ENCODE results near the gene CREG1. TPM values are rescaled to one million over a fixed set of nuclear protein-coding genes. Genes with fewer than 3 reads are reported as not detected.

CREG1 gene
- total RNA-seq, 1 donor = 150 TPM

DNA sequence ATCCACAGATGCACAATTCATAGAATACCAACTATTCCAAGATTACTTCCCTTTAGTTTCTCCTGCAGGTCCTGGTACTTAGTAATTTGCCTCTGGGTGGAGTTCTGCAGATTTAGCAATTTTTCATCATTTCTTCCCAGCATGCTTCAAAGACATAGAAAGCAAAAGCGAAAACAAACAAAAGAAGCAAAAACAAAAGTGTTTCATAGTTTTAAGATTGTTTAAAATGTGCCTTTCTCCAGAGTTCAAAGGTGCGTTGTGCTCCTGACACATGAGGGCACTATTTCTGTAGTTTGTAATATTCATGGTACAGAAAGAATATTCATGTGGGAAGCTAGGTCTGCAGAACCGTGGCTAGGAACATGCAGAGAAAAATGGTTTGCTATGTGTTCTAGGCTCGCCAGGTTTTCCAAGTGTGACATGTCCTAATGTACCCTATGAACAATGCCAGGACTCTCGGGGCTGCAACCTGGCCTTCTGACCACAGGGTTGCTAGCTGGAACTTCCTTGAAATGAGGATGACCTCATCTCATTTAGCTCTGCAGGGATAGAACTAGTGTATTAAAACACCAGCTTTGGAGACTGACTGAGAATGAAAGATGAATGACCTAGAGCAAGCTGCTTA, 46.5 kb upstream of the CREG1 start:
- no peak overlapping the region for H3K27ac ChIP-seq (ENCODE audit: low read depth, low read length)
- TF ChIP-seq, protein P1, sequence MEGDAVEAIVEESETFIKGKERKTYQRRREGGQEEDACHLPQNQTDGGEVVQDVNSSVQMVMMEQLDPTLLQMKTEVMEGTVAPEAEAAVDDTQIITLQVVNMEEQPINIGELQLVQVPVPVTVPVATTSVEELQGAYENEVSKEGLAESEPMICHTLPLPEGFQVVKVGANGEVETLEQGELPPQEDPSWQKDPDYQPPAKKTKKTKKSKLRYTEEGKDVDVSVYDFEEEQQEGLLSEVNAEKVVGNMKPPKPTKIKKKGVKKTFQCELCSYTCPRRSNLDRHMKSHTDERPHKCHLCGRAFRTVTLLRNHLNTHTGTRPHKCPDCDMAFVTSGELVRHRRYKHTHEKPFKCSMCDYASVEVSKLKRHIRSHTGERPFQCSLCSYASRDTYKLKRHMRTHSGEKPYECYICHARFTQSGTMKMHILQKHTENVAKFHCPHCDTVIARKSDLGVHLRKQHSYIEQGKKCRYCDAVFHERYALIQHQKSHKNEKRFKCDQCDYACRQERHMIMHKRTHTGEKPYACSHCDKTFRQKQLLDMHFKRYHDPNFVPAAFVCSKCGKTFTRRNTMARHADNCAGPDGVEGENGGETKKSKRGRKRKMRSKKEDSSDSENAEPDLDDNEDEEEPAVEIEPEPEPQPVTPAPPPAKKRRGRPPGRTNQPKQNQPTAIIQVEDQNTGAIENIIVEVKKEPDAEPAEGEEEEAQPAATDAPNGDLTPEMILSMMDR (IDR thresholded peaks at IDR 0.05; ENCODE audit: extremely low read depth, low read depth, low read length) = peak; percentile 62
- peak overlapping the region; percentile 64 for H3K4me2 ChIP-seq (ENCODE audit: insufficient read depth, low read length)
- peak; percentile 73 for DNase-seq (ENCODE audit: insufficient read length, low spot score, missing footprints)
- H3K36me3 ChIP-seq (ENCODE audit: insufficient read depth, low read length) = no peaks in the 10 kb centered on the region
- H3K79me2 ChIP-seq (ENCODE audit: insufficient read depth, low read length) = no peaks in the 10 kb centered on the region
- no peak overlapping the region for H3K4me3 ChIP-seq (ENCODE audit: insufficient read depth, low read length)
- no peaks in the 10 kb centered on the region for H4K20me1 ChIP-seq (ENCODE audit: insufficient read depth, low read length)
- H3K9me3 ChIP-seq (ENCODE audit: low read depth, low read length) = no peaks in the 10 kb centered on the region
- H3K4me1 ChIP-seq (ENCODE audit: insufficient read depth, low read length) = peaks cover 5% of the 10 kb centered on the region
- peaks cover 8% of the 10 kb centered on the region for H3K27me3 ChIP-seq (ENCODE audit: insufficient read depth, low read length)
- no peak overlapping the region for H2AFZ ChIP-seq (ENCODE audit: low read length)

- Histone ChIP-seq H3K79me2 (ENCODE audit: insufficient read depth, low read length) (no peaks in the 10 kb centered on the region), H3K4me1 (ENCODE audit: insufficient read depth, low read length) (no peaks in the 10 kb centered on the region), H3K36me3 (ENCODE audit: insufficient read depth, low read length) (no peaks in the 10 kb centered on the region), H4K20me1 (ENCODE audit: insufficient read depth, low read length) (no peaks in the 10 kb centered on the region), H3K27me3 (ENCODE audit: insufficient read depth, low read length) (peaks cover 8% of the 10 kb centered on the region), H3K27ac (ENCODE audit: low read depth, low read length) (no peak overlapping the region), H3K4me3 (ENCODE audit: insufficient read depth, low read length) (no peak overlapping the region), H3K9me3 (ENCODE audit: low read depth, low read length) (no peaks in the 10 kb centered on the region), H3K4me2 (ENCODE audit: insufficient read depth, low read length) (no peak overlapping the region), H2AFZ (ENCODE audit: low read length) (no peak overlapping the region)
- TF ChIP-seq, protein P1 (IDR thresholded peaks at IDR 0.05; ENCODE audit: extremely low read depth, low read depth, low read length) = no peak
- DNase-seq (ENCODE audit: insufficient read length, low spot score, missing footprints) = no peak
Observed at GRCh38 chr1:167594822-167595221, 41.3 kb upstream of the CREG1 start.

DNA sequence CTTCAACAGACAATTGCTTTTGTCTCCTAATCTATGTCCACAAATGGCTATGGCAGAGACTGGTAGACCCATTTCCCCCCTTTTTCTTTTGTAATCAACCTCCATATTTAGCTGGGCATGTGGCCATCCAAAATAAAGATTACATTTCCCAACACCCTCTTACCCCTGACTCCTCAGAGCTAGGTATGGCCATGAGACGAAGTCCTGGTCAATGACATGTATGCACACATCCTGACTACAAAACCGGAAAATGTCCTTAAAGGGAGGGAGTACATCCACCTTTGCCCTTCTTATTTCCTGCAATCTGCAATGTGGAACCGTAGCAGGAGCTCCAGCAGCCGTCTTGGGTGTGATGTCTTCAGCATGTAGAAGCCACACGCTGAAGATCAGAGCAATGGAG, 40.3 kb upstream of the CREG1 start:
- no peaks in the 10 kb centered on the region for H3K79me2 ChIP-seq (ENCODE audit: insufficient read depth, low read length)
- no peaks in the 10 kb centered on the region for H4K20me1 ChIP-seq (ENCODE audit: insufficient read depth, low read length)
- no peaks in the 10 kb centered on the region for H3K9me3 ChIP-seq (ENCODE audit: low read depth, low read length)
- TF ChIP-seq, protein P1 (IDR thresholded peaks at IDR 0.05; ENCODE audit: extremely low read depth, low read depth, low read length) = no peak
- no peaks in the 10 kb centered on the region for H3K36me3 ChIP-seq (ENCODE audit: insufficient read depth, low read length)
- H2AFZ ChIP-seq (ENCODE audit: low read length) = no peak overlapping the region
- H3K4me3 ChIP-seq (ENCODE audit: insufficient read depth, low read length) = no peak overlapping the region
- peaks cover 8% of the 10 kb centered on the region for H3K27me3 ChIP-seq (ENCODE audit: insufficient read depth, low read length)
- no peak overlapping the region for H3K4me2 ChIP-seq (ENCODE audit: insufficient read depth, low read length)
- DNase-seq (ENCODE audit: insufficient read length, low spot score, missing footprints) = no peak
- H3K27ac ChIP-seq (ENCODE audit: low read depth, low read length) = no peak overlapping the region
- no peaks in the 10 kb centered on the region for H3K4me1 ChIP-seq (ENCODE audit: insufficient read depth, low read length)

DNA sequence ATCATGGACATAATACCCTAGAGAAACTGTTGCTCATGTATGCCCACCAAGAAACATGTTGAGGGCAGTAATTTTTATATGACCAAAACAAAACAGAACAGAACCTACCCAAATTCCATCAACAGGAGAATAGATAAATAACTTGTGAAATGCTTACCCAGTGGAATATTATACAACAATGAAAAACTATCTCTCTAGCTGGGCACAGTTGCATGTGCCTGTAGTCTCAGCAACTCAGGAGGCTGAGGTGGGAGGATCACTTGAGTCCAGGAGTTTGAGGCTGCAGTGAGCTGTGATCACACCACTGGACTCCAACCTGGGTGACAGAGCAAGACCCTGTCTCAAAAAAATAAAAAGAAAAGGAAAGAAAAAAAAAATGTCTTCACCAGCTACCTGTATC, 38.9 kb upstream of the CREG1 start:
- no peaks in the 10 kb centered on the region for H3K36me3 ChIP-seq (ENCODE audit: insufficient read depth, low read length)
- peaks cover 8% of the 10 kb centered on the region for H3K27me3 ChIP-seq (ENCODE audit: insufficient read depth, low read length)
- H4K20me1 ChIP-seq (ENCODE audit: insufficient read depth, low read length) = no peaks in the 10 kb centered on the region

More for the DNA sequence above, 38.9 kb upstream of the CREG1 start:
- Histone ChIP-seq H3K27ac (ENCODE audit: low read depth, low read length) (no peak overlapping the region), H3K79me2 (ENCODE audit: insufficient read depth, low read length) (no peaks in the 10 kb centered on the region), H3K4me2 (ENCODE audit: insufficient read depth, low read length) (no peak overlapping the region), H3K4me3 (ENCODE audit: insufficient read depth, low read length) (no peak overlapping the region), H3K9me3 (ENCODE audit: low read depth, low read length) (no peaks in the 10 kb centered on the region), H3K4me1 (ENCODE audit: insufficient read depth, low read length) (no peaks in the 10 kb centered on the region), H2AFZ (ENCODE audit: low read length) (no peak overlapping the region)
- TF ChIP-seq, protein P1 (IDR thresholded peaks at IDR 0.05; ENCODE audit: extremely low read depth, low read depth, low read length) = no peak
- no peak for DNase-seq (ENCODE audit: insufficient read length, low spot score, missing footprints)

Data from osteoblast (primary cell).